Subcutaneous adipose tissue (tissue), 4 donors: ENCODE results near the gene CIBAR2. TPM values are rescaled to one million over a fixed set of nuclear protein-coding genes. Genes with fewer than 3 reads are reported as not detected.

Experiments used
- total RNA-seq, 4 donors: library from RNA; depleted of rRNA; stranded (reverse); fragments of >200 nt; gene quantifications; one replicate each; pipeline ENCODE4 v1.1.0, GENCODE V29; 2016
- TF ChIP-seq, protein P1 (sequence below): fragments of 450-650 bp; IDR thresholded peaks from one replicate; pipeline ENCODE4 v1.5.1; 2016; ENCODE audit warnings: low read depth, mild to moderate bottlenecking, control low read depth, antibody characterized with exemption, moderate library complexity

The CIBAR2 gene
- total RNA-seq, 4 donors from 2014 or later: not detected

DNA sequence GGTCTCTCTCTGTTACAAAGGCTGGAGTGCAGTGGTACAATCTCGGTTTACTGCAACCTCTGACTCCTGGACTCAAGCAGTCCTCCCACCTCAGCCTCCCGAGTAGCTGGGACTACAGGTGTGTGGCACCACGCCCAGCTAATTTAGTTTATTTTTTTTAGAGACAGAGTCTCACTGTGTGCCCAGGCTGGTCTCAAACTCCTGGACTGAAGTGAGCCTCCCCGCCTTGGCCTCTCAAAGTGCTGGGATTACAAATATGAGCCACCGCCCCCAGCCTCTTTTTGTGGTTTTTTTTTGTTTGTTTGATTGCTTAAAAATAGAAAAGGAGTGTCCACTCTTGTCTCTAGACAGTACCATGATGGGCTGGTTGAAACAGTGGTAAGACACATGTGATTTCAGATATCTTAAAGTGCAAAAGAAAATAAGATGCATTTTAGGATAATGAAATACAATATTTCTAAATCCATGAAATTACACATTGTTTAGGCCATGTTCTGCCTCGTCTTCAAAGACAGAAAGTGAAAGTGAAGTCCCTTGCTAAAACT, 57.3 kb downstream of the CIBAR2 start:
- TF ChIP-seq, protein P1, sequence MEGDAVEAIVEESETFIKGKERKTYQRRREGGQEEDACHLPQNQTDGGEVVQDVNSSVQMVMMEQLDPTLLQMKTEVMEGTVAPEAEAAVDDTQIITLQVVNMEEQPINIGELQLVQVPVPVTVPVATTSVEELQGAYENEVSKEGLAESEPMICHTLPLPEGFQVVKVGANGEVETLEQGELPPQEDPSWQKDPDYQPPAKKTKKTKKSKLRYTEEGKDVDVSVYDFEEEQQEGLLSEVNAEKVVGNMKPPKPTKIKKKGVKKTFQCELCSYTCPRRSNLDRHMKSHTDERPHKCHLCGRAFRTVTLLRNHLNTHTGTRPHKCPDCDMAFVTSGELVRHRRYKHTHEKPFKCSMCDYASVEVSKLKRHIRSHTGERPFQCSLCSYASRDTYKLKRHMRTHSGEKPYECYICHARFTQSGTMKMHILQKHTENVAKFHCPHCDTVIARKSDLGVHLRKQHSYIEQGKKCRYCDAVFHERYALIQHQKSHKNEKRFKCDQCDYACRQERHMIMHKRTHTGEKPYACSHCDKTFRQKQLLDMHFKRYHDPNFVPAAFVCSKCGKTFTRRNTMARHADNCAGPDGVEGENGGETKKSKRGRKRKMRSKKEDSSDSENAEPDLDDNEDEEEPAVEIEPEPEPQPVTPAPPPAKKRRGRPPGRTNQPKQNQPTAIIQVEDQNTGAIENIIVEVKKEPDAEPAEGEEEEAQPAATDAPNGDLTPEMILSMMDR: no peak

DNA sequence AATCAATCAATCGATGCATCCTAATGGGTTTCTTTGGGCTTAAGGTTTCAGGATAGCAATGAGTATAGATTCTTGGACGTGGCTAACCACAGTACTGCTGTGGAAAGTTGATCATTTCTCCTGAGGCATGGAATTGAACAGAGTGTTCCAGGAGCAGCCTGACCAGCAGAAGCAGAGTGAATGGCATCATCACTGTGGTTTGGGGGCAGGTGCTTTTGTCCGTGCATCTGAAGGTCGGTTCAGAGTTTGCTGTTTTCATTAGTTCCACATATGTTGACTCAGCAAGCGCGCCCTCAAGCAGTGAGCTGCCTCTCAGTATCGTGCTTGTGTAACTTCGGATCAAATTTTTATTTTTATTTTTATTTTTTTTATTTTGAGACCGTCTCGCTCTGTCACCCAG, 59.7 kb downstream of the CIBAR2 start:
- TF ChIP-seq, protein P1: no peak

DNA sequence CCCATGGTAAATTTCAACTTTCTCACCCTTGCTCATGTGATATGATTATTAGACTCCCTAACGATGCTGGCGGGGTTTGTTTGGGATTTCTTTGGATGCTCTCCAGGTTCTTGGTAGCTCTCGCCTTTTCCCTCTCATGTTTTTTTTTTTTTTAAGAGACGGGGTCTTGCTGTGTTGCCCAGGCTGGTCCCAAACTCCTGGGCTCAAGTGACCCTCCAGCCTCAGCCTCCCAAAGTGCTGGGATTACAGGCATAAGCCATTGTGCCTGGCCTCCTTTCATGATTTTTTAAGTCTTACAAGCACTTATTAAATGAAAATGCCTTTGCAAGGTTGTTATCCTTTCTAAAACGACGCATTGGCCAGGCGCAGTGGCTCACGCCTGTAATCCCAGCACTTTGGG, 60.6 kb downstream of the CIBAR2 start:
- TF ChIP-seq, protein P1: no peak

DNA sequence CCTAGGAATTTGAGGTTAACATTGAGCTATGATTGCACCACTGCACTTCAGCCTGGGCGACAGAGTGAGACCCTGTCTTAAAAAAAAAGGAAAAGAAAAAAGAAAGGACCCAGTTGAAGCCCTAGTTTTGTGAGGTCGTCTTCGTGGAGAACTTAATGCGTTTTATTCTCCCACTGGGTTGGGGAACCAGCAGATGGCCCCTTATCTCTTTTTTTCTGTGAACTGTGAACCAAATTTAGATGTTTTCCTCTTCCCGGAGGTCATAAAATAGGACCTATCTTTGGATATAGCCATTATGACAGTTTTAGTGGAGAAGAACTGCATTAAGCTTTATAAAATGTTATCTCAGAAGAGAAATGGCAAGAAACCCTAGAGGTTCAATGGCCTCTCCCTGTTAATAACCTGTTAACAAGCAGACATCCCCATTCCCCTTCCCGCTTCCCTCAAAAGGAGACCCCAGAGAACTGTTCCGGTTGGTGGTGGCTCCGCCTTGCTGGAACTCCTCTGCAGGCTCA, 61.1 kb downstream of the CIBAR2 start:
- TF ChIP-seq, protein P1: no peak

DNA sequence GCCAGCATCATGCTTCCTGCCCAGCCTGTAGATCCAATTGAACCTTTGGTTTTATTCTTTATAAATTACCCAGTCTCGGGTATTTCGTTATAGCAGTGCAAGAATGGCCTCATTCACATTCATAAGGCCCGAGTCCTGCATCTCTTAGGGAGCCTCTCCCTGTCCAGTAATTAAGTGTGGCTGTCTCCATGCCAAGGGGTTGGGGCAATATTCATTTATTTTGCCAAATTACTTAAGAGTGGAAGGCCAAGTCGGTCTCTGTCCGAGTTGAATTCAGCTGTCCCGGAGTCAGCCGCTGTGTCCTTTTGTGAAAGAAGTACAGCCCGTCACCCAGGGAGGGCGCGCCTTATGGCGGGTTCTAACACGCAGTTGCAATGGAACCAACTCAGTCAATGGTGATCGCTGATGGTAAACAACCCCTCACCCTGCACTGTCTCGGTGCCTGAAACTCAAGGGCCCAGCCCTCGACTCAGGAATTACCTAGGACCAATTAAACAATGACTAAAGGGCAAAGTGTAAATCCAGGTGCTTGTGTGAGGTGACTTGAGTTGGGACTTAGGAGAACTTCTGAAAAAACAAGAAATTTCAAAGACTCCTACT, 62.5 kb downstream of the CIBAR2 start:
- TF ChIP-seq, protein P1: no peak

DNA sequence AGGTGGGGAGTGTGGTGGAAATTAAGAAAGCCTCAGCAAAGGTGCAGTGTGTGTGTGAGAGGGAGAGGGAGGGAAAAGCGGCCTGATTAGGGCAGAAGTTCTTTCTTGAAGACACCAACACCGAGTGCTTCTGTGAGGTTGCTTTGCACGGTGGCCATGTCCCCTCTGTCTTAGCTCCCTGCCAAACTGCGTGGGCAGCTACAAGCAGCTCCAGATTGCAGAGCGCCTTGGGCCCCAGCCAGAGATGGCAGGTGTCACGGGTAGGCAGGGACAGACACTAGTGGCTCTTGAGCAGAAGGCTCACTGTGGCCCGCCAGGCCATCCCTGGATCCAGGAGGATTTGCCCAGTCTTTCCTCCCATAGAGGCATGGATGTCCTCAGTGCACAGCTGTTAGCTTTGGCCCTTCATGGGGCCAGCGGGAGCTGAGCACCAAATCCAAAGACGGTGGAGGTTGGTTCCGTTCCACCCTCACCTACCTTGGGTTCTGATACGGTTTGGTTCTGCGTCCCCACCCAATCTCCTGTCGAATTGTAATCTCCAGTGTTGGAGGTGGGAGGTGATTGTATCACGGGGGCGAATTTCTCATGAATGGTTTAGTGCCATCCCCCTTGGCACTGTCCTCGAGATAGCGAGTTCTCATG, 63.2 kb downstream of the CIBAR2 start:
- TF ChIP-seq, protein P1: no peak

Other genes starting within 250 kb of the CIBAR2 start
- gene ZDHHC7, start 100.9 kb downstream of the CIBAR2 start, total RNA-seq: 100 to 1,000 TPM in 1 of 4 donors, 10 to 100 TPM in 3; 31.0 to 103 (median 62.3) TPM
- 10 to 100 TPM in 3 of 4 donors, 1 to 10 TPM in 1; 5.5 to 13.8 (median 11.7) TPM for gene KIAA0513, start 84.7 kb downstream of the CIBAR2 start, total RNA-seq